Stimulated activated CD4-positive, alpha-beta T cell treated with anti-CD3 and anti-CD28 coated beads, Interleukin-4, amount 100 ng/mL, for 4 hours (primary cell): Measurements from ENCODE around the gene ALDH1A3.

Experiments
- DNase-seq, 2 experiments: peaks; one replicate each; pipeline ENCODE4 v3.0.0-alpha.2; 2020

ALDH1A3 gene

DNA sequence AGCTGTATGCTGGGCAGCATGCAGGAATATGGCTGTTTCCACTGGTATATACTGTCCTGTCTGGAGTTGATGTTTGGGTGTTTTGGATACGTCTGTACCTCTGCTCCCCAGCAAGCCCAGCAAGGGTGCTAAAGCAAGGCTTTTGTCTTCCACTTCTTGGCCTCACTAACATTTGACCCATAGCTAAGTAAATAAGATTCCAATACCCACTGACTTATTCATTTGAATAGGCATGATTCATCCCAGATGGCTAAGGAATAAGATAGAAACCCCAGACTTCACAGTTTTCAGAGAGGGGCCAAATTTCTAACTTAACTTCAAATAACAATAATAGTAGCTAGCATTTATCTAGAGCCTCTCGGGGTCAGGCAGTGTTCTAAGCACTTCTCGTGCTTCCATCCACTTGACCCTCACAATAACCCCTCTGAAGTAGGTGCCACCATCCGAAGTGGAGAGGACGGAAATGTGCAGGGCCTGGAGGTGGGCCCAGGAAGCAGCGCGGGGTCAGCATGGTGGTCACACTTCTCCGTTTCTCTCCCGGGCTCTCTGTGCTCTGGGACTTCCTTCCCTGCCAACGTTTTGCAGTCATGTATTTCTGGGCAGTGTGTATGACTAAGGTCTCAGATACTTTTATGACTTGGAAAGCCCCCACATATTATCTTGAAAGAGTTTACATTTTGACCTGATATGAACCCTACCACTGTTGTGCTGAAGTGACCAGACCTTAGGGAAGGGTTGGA lies 78.9 kb downstream of the ALDH1A3 start:
- DNase-seq, result no peak

DNA sequence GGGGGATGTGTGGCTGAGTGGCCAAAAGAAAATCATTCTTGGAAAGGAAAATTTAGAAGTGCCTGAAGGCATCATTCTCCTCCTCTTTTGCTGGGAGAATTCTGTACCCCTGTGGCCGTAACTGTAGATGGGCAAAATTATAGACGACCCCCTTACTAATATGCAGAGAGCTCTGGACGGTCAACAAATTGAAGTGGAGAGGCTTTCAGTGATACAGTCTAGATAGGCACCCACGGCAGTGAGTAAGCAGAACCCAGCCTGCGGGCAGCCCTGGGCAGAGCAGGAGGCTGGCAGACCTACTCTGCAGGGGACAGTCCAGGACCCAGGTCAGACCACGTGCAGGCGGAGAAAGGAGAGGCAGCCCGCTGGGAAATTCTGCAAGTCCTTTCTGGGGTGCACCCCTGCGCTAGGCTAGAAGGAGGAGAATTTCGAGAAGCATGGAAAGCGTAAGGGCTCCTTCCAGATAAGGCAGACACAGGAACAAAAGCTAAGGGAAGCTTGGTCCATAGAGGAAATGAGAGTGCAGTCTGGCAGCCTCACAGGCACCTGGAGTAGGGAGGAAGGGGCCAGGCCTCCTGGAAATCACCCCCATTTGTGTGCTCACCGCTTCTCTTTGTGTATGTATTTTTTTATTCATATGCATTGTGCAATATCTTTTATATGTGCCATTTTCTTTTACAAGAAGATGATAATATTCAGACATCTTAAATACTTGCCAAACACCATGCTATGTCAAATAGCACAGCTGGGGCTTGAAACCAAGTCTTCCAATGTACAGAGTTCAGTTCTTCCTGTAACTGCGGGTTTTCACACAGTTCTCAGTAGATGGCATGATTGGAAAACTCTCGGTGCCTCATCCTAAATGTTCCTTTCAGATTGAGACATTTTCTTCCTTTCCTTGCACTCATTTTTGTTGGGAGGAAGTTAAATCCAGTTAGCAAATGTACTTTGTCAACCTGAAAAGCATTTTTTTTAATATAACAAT lies 79.7 kb downstream of the ALDH1A3 start:
- no peak for DNase-seq
